ENCODE measurements around the gene MRPL58. TPM values are rescaled to one million over a fixed set of nuclear protein-coding genes. Genes with fewer than 3 reads are reported as not detected.

The MRPL58 gene
- total RNA-seq, 1 donor from 2014 or later = 52.8 TPM

- Histone ChIP-seq H3K4me1 (no peaks in the 10 kb centered on the region), H3K79me2 (ENCODE audit: low read depth) (peaks cover 16% of the 10 kb centered on the region), H3K27me3 (no peaks in the 10 kb centered on the region), H3K4me2 (no peak overlapping the region), H3K9me3 (ENCODE audit: low read depth) (no peaks in the 10 kb centered on the region), H2AFZ (replicated peaks) (no peak overlapping the region), H3K36me3 (no peaks in the 10 kb centered on the region), H3K27ac (no peak overlapping the region), H4K20me1 (ENCODE audit: low read depth) (peaks cover 8% of the 10 kb centered on the region), H3K9ac (no peak overlapping the region), H3K4me3 (no peak overlapping the region), H3F3A (ENCODE audit: low read depth) (peaks cover 5% of the 10 kb centered on the region)
- Mint-ChIP-seq H3K36me3 (peaks cover 33% of the 10 kb centered on the region), H3K27me3 (ENCODE audit: insufficient read depth, low read depth) (peaks cover 6% of the 10 kb centered on the region), H3K9me3 (no peaks in the 10 kb centered on the region), H3K4me3 (no peak overlapping the region), H3K4me1 (no peaks in the 10 kb centered on the region), H3K27ac (no peak overlapping the region)
- TF ChIP-seq, protein P1, sequence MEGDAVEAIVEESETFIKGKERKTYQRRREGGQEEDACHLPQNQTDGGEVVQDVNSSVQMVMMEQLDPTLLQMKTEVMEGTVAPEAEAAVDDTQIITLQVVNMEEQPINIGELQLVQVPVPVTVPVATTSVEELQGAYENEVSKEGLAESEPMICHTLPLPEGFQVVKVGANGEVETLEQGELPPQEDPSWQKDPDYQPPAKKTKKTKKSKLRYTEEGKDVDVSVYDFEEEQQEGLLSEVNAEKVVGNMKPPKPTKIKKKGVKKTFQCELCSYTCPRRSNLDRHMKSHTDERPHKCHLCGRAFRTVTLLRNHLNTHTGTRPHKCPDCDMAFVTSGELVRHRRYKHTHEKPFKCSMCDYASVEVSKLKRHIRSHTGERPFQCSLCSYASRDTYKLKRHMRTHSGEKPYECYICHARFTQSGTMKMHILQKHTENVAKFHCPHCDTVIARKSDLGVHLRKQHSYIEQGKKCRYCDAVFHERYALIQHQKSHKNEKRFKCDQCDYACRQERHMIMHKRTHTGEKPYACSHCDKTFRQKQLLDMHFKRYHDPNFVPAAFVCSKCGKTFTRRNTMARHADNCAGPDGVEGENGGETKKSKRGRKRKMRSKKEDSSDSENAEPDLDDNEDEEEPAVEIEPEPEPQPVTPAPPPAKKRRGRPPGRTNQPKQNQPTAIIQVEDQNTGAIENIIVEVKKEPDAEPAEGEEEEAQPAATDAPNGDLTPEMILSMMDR (IDR thresholded peaks at IDR 0.05) = no peak
- TF ChIP-seq EZH2phosphoT487 (IDR thresholded peaks at IDR 0.05) = no peak
- no peak for TF ChIP-seq EZH2 (IDR thresholded peaks at IDR 0.05)
- DNase-seq (ENCODE audit: low spot score) = no peak
These were observed 48.1 kb downstream of the MRPL58 start for GRCh38 chr17:75060434-75061054.

DNA sequence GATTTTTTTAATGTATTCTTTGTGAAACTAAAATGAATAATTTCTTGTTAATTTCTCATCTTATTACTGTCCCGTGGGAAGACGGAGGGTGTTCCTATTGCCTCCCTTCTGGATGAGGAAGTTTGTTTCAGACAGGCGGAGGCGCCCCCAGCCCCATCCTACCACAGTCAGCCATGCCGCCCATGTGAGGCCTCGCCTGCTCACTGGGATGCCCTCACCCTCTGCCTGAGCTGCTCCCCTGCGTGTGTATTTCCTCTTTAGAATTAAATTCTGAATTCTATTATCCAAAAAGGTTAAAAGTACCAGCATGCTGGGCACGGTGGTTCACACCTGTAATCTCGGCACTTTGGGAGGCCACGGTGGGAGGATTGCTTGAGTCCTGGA, 48.6 kb downstream of the MRPL58 start:
- Histone ChIP-seq H3K27me3 (no peaks in the 10 kb centered on the region), H3K9ac (no peak overlapping the region), H3K9me3 (ENCODE audit: low read depth) (no peaks in the 10 kb centered on the region), H4K20me1 (ENCODE audit: low read depth) (peaks cover 8% of the 10 kb centered on the region), H3K4me3 (no peak overlapping the region), H3K36me3 (no peaks in the 10 kb centered on the region), H3K27ac (no peak overlapping the region), H3K4me1 (no peaks in the 10 kb centered on the region), H3K4me2 (no peak overlapping the region), H3F3A (ENCODE audit: low read depth) (peaks cover 5% of the 10 kb centered on the region), H3K79me2 (ENCODE audit: low read depth) (peaks cover 11% of the 10 kb centered on the region), H2AFZ (replicated peaks) (no peak overlapping the region)
- TF ChIP-seq, protein P1 (IDR thresholded peaks at IDR 0.05) = no peak
- TF ChIP-seq EZH2phosphoT487 (IDR thresholded peaks at IDR 0.05) (no peak), EZH2 (IDR thresholded peaks at IDR 0.05) (no peak)
- no peak for DNase-seq (ENCODE audit: low spot score)
- Mint-ChIP-seq H3K4me3 (no peak overlapping the region), H3K27ac (no peak overlapping the region), H3K4me1 (no peaks in the 10 kb centered on the region), H3K27me3 (ENCODE audit: insufficient read depth, low read depth) (peaks cover 6% of the 10 kb centered on the region), H3K36me3 (peaks cover 32% of the 10 kb centered on the region), H3K9me3 (no peaks in the 10 kb centered on the region)

DNA sequence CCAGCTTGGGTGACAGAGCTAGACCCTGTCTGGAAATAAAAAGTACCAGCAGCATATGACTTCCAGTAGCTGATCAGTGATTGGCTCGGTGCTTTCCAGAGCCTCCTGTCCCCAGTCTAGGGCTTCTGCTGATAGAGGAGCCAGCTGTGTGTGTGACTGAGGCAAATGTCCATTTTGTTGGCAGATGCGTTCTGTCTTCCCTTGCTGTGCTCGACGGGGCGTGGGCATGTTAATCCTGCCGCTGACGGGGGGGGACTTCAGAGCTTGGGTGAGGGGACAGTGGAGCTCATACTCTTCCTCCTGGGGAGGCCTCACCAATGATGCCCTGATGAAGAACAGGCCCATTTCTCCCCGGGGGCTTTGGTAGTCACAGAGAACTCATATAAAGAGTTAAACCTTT, 49.1 kb downstream of the MRPL58 start:
- H3K9me3 Mint-ChIP-seq = no peaks in the 10 kb centered on the region
- H3K4me2 ChIP-seq = no peak overlapping the region
- H3K36me3 ChIP-seq = no peaks in the 10 kb centered on the region
- H2AFZ ChIP-seq (replicated peaks) = no peak overlapping the region
- no peaks in the 10 kb centered on the region for H3K4me1 Mint-ChIP-seq
- H4K20me1 ChIP-seq (ENCODE audit: low read depth) = peaks cover 8% of the 10 kb centered on the region
- no peak overlapping the region for H3K27ac ChIP-seq
- no peak overlapping the region for H3K27ac Mint-ChIP-seq
- no peaks in the 10 kb centered on the region for H3K4me1 ChIP-seq
- DNase-seq (ENCODE audit: low spot score) = no peak
- no peaks in the 10 kb centered on the region for H3K9me3 ChIP-seq (ENCODE audit: low read depth)
- no peaks in the 10 kb centered on the region for H3K27me3 ChIP-seq
- TF ChIP-seq EZH2phosphoT487 (IDR thresholded peaks at IDR 0.05) = no peak
- TF ChIP-seq, protein P1 (IDR thresholded peaks at IDR 0.05) = no peak
- no peak for TF ChIP-seq EZH2 (IDR thresholded peaks at IDR 0.05)
- no peak overlapping the region for H3K9ac ChIP-seq
- peaks cover 8% of the 10 kb centered on the region for H3K27me3 Mint-ChIP-seq (ENCODE audit: insufficient read depth, low read depth)
- peaks cover 29% of the 10 kb centered on the region for H3K36me3 Mint-ChIP-seq
- H3K79me2 ChIP-seq (ENCODE audit: low read depth) = peaks cover 7% of the 10 kb centered on the region
- no peak overlapping the region for H3K4me3 ChIP-seq
- H3F3A ChIP-seq (ENCODE audit: low read depth) = peaks cover 5% of the 10 kb centered on the region
- no peak overlapping the region for H3K4me3 Mint-ChIP-seq
